GM21619 (cell line): ENCODE data around the gene GOLGA6L26.
"Not testable (repeated sequence)": the region's sequence is repeated elsewhere in the genome, so short reads cannot be mapped to it uniquely, and the experiment has no call there.

ENCODE experiments used
- ATAC-seq: cut with Tn5 transposase; IDR thresholded peaks from one replicate; pipeline ENCODE4 v1.9.1; 2021; ENCODE audit not compliant: unreplicated experiment

Gene GOLGA6L26

GRCh38 chr15:23334096-23334495 lies at the start of gene GOLGA6L26:
TSS of gene GOLGA6L26 (minus strand) at chr15:23334196. CDS start at chr15:23334135, 61 bp downstream.
- ATAC-seq: not testable (repeated sequence)

- not testable (repeated sequence) for ATAC-seq
These were observed 47.2 kb upstream of the GOLGA6L26 start for GRCh38 chr15:23381192-23381591.

- not testable (repeated sequence) for ATAC-seq
These were observed 46.7 kb upstream of the GOLGA6L26 start for GRCh38 chr15:23380700-23381099.

- ATAC-seq: not testable (repeated sequence)
These were observed 45.0 kb upstream of the GOLGA6L26 start for GRCh38 chr15:23378946-23379345.

- ATAC-seq: not testable (repeated sequence)
These were observed 40.2 kb upstream of the GOLGA6L26 start for GRCh38 chr15:23374226-23374625.

- not testable (repeated sequence) for ATAC-seq
These were observed 39.0 kb upstream of the GOLGA6L26 start for GRCh38 chr15:23372891-23373600.

- no peak for ATAC-seq
These were observed 38.3 kb upstream of the GOLGA6L26 start for GRCh38 chr15:23372284-23372683.

GRCh38 chr15:23371868-23372267 lies 37.9 kb upstream of the GOLGA6L26 start:
- ATAC-seq: not testable (repeated sequence)

GRCh38 chr15:23371134-23371533 lies 37.1 kb upstream of the GOLGA6L26 start:
- not testable (repeated sequence) for ATAC-seq

GRCh38 chr15:23370578-23370977 lies 36.6 kb upstream of the GOLGA6L26 start:
- ATAC-seq: no peak

- not testable (repeated sequence) for ATAC-seq
These were observed 30.3 kb upstream of the GOLGA6L26 start for GRCh38 chr15:23364261-23364660.

- ATAC-seq: not testable (repeated sequence)
These were observed 28.6 kb upstream of the GOLGA6L26 start for GRCh38 chr15:23362622-23363021.

- ATAC-seq: not testable (repeated sequence)
These were observed 20.5 kb upstream of the GOLGA6L26 start, which contains the start of gene GOLGA8S for GRCh38 chr15:23354448-23354847. TSS of gene GOLGA8S (plus strand) at chr15:23354748. CDS start at chr15:23354810, 62 bp downstream.

- not testable (repeated sequence) for ATAC-seq
These were observed 22.8 kb downstream of the GOLGA6L26 start for GRCh38 chr15:23311233-23311632.

GRCh38 chr15:23305921-23306320 lies 28.1 kb downstream of the GOLGA6L26 start:
- not testable (repeated sequence) for ATAC-seq

- not testable (repeated sequence) for ATAC-seq
These were observed 29.2 kb downstream of the GOLGA6L26 start for GRCh38 chr15:23304805-23305204.

- not testable (repeated sequence) for ATAC-seq
These were observed 29.7 kb downstream of the GOLGA6L26 start for GRCh38 chr15:23304267-23304666.

GRCh38 chr15:23303654-23304053 lies 30.3 kb downstream of the GOLGA6L26 start:
- not testable (repeated sequence) for ATAC-seq

GRCh38 chr15:23303246-23303645 lies 30.8 kb downstream of the GOLGA6L26 start:
- not testable (repeated sequence) for ATAC-seq
